B cell (primary cell): ENCODE data around the gene DDX56. TPM values are rescaled to one million over a fixed set of nuclear protein-coding genes. Genes with fewer than 3 reads are reported as not detected.

ENCODE experiments used
- ATAC-seq: fragments of 200-7000 bp; cut with Tn5 transposase; one replicate; pipeline ENCODE4 v1.10.0; 2021; ENCODE audit warnings: low read depth, mild to moderate bottlenecking, moderate number of reproducible peaks, moderate library complexity
- CTCF ChIA-PET: fragments of 350-600 bp; sonication (Branson Sonifier 250); formaldehyde crosslinking; loops from one replicate; lab custom pipeline; 2021; ENCODE audit warnings: antibody characterized with exemption, inconsistent platforms; lab: Charles Lee
- POLR2A ChIA-PET: fragments of 350-600 bp; sonication (Branson Sonifier 250); formaldehyde crosslinking; loops from one replicate; lab custom pipeline; 2021; ENCODE audit warnings: antibody characterized with exemption; lab: Charles Lee
- DNase-seq: peaks from one replicate; pipeline ENCODE4 v3.0.0; 2013
- H2AFZ ChIP-seq: 2 replicates; pipeline ENCODE4 v1.6.1; 2012; ENCODE audit warnings: mild to moderate bottlenecking, low read depth, low read length; ENCODE audit not compliant: insufficient read depth, poor library complexity, severe bottlenecking
- H3K27ac ChIP-seq, 2 donors: 1 replicate in 1 of 2; 2 replicates in 1 of 2; pipeline ENCODE4 v1.5.1; 2012 to 2013; ENCODE audit warnings: low read length in 2 of 2, mild to moderate bottlenecking in 2 of 2, moderate library complexity in 1 of 2
- H3K27me3 ChIP-seq, 4 experiments: fragments of 200-600 bp in 1 of 4; sonication (generic) in 1 of 4; replicated peaks in 1 of 4; 1 replicate in 2 of 4; 2 replicates in 2 of 4; pipeline versions ENCODE4 v1.6.1 to v1.7.0; 2013 to 2016; ENCODE audit warnings: low read length in 3 of 4, mild to moderate bottlenecking in 2 of 4, mixed read lengths in 1 of 4, moderate library complexity in 1 of 4; ENCODE audit not compliant: insufficient read depth in 4 of 4, control insufficient read depth in 3 of 4; ENCODE audit errors: control extremely low read depth in 1 of 4
- H3K36me3 ChIP-seq, 2 experiments: replicated peaks in 1 of 2; 1 replicate in 1 of 2; 2 replicates in 1 of 2; pipeline versions ENCODE4 v1.6.1 to v1.7.1; 2013; ENCODE audit warnings: low read length in 1 of 2; ENCODE audit not compliant: insufficient read depth in 2 of 2, control insufficient read depth in 1 of 2; ENCODE audit errors: control extremely low read depth in 1 of 2, extremely low read depth in 1 of 2
- H3K4me1 ChIP-seq, 2 donors: fragments of 200-600 bp in 1 of 2; sonication (generic) in 1 of 2; 1 replicate in 1 of 2; 2 replicates in 1 of 2; pipeline versions ENCODE4 v1.5.1 to v1.6.1; 2013 to 2017; ENCODE audit warnings: low read length in 2 of 2; ENCODE audit not compliant: control insufficient read depth in 2 of 2, insufficient read depth in 2 of 2
- H3K4me2 ChIP-seq: replicated peaks from 2 replicates; pipeline ENCODE3; 2012; ENCODE audit warnings: mild to moderate bottlenecking, low read depth, low read length; ENCODE audit not compliant: poor library complexity, severe bottlenecking
- H3K4me3 ChIP-seq, 5 experiments: fragments of 200-600 bp in 1 of 5; sonication (generic) in 1 of 5; 1 replicate in 3 of 5; 2 replicates in 2 of 5; pipeline versions ENCODE4 v1.5.1 to v1.7.0; 2011 to 2016; ENCODE audit warnings: low read length in 4 of 5, mild to moderate bottlenecking in 4 of 5, low read depth in 2 of 5, control low read depth in 1 of 5, moderate library complexity in 1 of 5; ENCODE audit not compliant: insufficient read depth in 1 of 5; ENCODE audit errors: control extremely low read depth in 1 of 5, extremely low read depth in 1 of 5
- H3K79me2 ChIP-seq: fragments of 200-600 bp; sonication (generic); one replicate; pipeline ENCODE4 v1.6.0; 2016; ENCODE audit warnings: low read length; ENCODE audit not compliant: control insufficient read depth, insufficient read depth
- H3K9ac ChIP-seq: fragments of 200-600 bp; sonication (generic); 2 replicates; pipeline ENCODE4 v1.6.1; 2017; ENCODE audit warnings: mild to moderate bottlenecking, low read length, moderate library complexity
- H3K9me3 ChIP-seq, 3 donors: one replicate each; pipeline versions ENCODE4 v1.6.1 to v1.7.1; 2013; ENCODE audit warnings: low read length in 2 of 3; ENCODE audit not compliant: control insufficient read depth in 2 of 3, insufficient read depth in 1 of 3; ENCODE audit errors: control extremely low read depth in 1 of 3
- H4K20me1 ChIP-seq: 2 replicates; pipeline ENCODE4 v1.6.0; 2012; ENCODE audit warnings: mild to moderate bottlenecking, low read length; ENCODE audit not compliant: insufficient read depth, control insufficient read depth, poor library complexity, severe bottlenecking
- H3K27ac Mint-ChIP-seq: one replicate; pipeline ENCODE4 v1.8.0; 2021; ENCODE audit warnings: mixed read lengths
- H3K27me3 Mint-ChIP-seq: one replicate; pipeline ENCODE4 v1.8.0; 2021; ENCODE audit warnings: mixed read lengths
- H3K4me1 Mint-ChIP-seq: one replicate; pipeline ENCODE4 v1.8.0; 2021; ENCODE audit warnings: mixed read lengths
- H3K4me3 Mint-ChIP-seq: one replicate; pipeline ENCODE4 v1.8.0; 2021; ENCODE audit warnings: mixed read lengths
- H3K9me3 Mint-ChIP-seq: one replicate; pipeline ENCODE4 v1.8.0; 2022; ENCODE audit warnings: mixed read lengths; ENCODE audit not compliant: insufficient read depth
- EZH2 ChIP-seq: IDR thresholded peaks from 2 replicates; pipeline ENCODE4 v1.6.1; 2012; ENCODE audit warnings: borderline replicate concordance, low read depth, mild to moderate bottlenecking, moderate library complexity, low read length; ENCODE audit not compliant: insufficient read depth, poor library complexity, severe bottlenecking
- WGBS: methylation state at CpG from one replicate; pipeline ENCODE4 v1.1.5; 2013; ENCODE audit warnings: missing lambda C conversion rate; ENCODE audit not compliant: insufficient coverage; 5-methylcytosine and 5-hydroxymethylcytosine counted together
- intact Hi-C: fragments of 100-400 bp; cut with micrococcal nuclease; formaldehyde crosslinking; loops from one replicate; pipeline ENCODE4 v1.10.0; 2022
- polyA plus RNA-seq: library from polyadenylated mRNA; depleted of rRNA; stranded (reverse); fragments of >200 nt; gene quantifications from 2 replicates; pipeline ENCODE4 v1.2.3, GENCODE V29; 2012
- total RNA-seq, 2 donors: library from RNA; stranded (reverse); fragments of 120-200 nt in 1 of 2; gene quantifications; 1 replicate in 1 of 2; 2 replicates in 1 of 2; pipeline versions ENCODE4 v1.2.3 to v1.2.4, GENCODE V29; 2013 to 2022
- TF ChIP-seq, protein P1 (sequence below): fragments of 200-600 bp; IDR thresholded peaks from one replicate; pipeline ENCODE4 v1.8.0; 2022; ENCODE audit warnings: antibody characterized with exemption, mild to moderate bottlenecking

The DDX56 gene
- total and polyA plus RNA-seq, 2 donors (not counting 1 experiment from before 2014, with no cell fraction given), result 88.2 to 102 TPM

DNA sequence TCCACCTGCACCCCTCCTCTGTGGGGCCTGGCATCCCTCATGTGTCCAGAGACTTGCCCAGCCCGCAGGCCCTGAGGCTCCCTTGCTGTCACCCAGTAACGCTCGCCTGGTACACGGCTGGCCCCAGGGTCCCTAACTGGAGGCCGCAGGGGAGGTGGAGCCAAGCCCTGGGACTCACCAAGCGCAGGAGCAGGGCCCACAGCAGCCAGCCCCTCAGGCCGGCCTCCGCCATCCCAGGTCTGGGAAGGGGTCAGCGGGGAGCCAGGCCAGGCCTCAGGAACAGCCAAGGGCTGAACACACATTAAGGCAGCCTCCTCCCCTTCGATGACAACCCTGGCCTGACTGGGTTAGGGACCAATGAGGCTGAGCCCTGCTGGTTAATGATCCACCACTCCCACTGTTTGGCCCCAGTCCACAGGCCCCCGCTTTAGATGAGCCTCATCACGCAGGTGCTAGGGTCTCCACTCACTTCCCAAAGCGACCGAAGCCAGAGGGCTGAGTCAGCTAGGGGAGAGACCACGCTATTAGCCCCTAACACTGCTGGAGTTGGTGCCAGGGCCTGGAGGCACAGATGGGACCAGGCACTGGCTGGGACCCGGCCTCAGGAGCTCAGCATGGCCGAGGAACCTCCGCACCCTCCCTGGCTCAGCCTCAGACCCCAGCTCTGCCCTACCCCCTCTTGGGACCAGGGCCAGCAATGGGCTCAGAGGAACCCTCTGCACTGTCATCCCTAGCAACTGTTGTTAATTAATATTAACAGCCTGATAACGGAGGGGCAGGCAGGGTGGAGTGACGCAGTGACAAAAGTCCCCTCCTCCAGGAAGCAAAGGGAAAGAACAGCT lies 32.5 kb downstream of the DDX56 start, which contains the start of gene NPC1L1:
NPC1L1 (minus strand) TSS at position 303 of the 842 bp plus-strand sequence; CDS start at position 232, 71 bp downstream.
- ATAC-seq, result no peak
- intact Hi-C loops, result no loop called here
- 95% methylated on average over 20 of the region's 20 CpGs for WGBS
- TF ChIP-seq, protein P1, sequence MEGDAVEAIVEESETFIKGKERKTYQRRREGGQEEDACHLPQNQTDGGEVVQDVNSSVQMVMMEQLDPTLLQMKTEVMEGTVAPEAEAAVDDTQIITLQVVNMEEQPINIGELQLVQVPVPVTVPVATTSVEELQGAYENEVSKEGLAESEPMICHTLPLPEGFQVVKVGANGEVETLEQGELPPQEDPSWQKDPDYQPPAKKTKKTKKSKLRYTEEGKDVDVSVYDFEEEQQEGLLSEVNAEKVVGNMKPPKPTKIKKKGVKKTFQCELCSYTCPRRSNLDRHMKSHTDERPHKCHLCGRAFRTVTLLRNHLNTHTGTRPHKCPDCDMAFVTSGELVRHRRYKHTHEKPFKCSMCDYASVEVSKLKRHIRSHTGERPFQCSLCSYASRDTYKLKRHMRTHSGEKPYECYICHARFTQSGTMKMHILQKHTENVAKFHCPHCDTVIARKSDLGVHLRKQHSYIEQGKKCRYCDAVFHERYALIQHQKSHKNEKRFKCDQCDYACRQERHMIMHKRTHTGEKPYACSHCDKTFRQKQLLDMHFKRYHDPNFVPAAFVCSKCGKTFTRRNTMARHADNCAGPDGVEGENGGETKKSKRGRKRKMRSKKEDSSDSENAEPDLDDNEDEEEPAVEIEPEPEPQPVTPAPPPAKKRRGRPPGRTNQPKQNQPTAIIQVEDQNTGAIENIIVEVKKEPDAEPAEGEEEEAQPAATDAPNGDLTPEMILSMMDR, result no peak
- TF ChIP-seq EZH2, result no peak
- H3K4me1 ChIP-seq, result no peaks in the 10 kb centered on the region
- H3K9me3 Mint-ChIP-seq, result no peaks in the 10 kb centered on the region
- no peak within 1 kb of the TSS for H2AFZ ChIP-seq
- no peaks in the 10 kb centered on the region for H3K9me3 ChIP-seq
- H3K27me3 ChIP-seq, result no peaks in the 10 kb centered on the region
- DNase-seq, result no peak
- no peaks in the 10 kb centered on the region for H3K79me2 ChIP-seq
- no peaks in the 10 kb centered on the region for H3K36me3 ChIP-seq
- no peak within 1 kb of the TSS for H3K4me2 ChIP-seq
- ChIA-PET POLR2A (no interaction called here), CTCF (no interaction called here)
- no peak within 1 kb of the TSS for H3K4me3 ChIP-seq
- no peaks in the 10 kb centered on the region for H3K4me1 Mint-ChIP-seq
- no peak within 1 kb of the TSS for H3K27ac ChIP-seq
- no peaks in the 10 kb centered on the region for H4K20me1 ChIP-seq
- no peak within 1 kb of the TSS for H3K4me3 Mint-ChIP-seq
- H3K27me3 Mint-ChIP-seq, result peaks cover 9% of the 10 kb centered on the region
- H3K27ac Mint-ChIP-seq, result no peak within 1 kb of the TSS
- H3K9ac ChIP-seq, result no peak within 1 kb of the TSS

DNA sequence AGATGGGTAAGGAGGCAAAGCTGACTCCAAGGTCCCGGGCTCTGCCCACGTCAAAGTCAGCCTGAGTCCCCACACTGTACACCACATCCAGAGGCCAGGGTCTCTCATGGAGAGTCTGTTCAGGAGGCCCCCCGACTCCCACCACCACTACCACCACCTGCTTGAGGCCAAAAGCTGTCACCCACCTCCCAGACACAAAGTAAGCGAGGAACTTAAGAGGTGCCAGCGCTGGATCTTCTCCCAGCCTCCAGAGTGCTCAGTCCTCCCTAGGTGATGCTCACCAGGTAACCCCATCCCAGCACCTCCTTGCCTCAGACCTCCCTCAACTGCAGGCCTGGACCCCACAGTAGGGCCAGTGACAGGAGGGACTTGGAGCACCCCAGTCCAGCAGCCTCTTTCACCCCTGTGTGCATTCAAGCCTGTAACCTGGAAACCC lies 33.1 kb downstream of the DDX56 start:
- Histone ChIP-seq H3K79me2 (no peaks in the 10 kb centered on the region), H3K36me3 (no peaks in the 10 kb centered on the region), H3K27me3 (no peaks in the 10 kb centered on the region), H3K27ac (no peak overlapping the region), H3K4me1 (no peaks in the 10 kb centered on the region), H3K9me3 (no peaks in the 10 kb centered on the region), H3K9ac (no peak overlapping the region), H3K4me3 (no peak overlapping the region), H3K4me2 (no peak overlapping the region), H2AFZ (no peak overlapping the region), H4K20me1 (no peaks in the 10 kb centered on the region)
- no peak for ATAC-seq
- Mint-ChIP-seq H3K4me3 (no peak overlapping the region), H3K27ac (no peak overlapping the region), H3K9me3 (no peaks in the 10 kb centered on the region), H3K4me1 (no peaks in the 10 kb centered on the region), H3K27me3 (peaks cover 9% of the 10 kb centered on the region)
- intact Hi-C loops, result no loop called here
- 89% methylated on average over 5 of the region's 5 CpGs for WGBS
- ChIA-PET CTCF (no interaction called here), POLR2A (no interaction called here)
- TF ChIP-seq, protein P1, result no peak
- no peak for TF ChIP-seq EZH2
- DNase-seq, result no peak
